NCI-H1105 (cell line): ENCODE measurements around the gene GPC1.
"Not testable (repeated sequence)": the region's sequence is repeated elsewhere in the genome, so short reads cannot be mapped to it uniquely, and the experiment has no call there.

Experiments used
- DNase-seq: peaks from one replicate; lab custom pipeline; 2025; lab: John Stamatoyannopoulos, UW

Gene GPC1, protein sequence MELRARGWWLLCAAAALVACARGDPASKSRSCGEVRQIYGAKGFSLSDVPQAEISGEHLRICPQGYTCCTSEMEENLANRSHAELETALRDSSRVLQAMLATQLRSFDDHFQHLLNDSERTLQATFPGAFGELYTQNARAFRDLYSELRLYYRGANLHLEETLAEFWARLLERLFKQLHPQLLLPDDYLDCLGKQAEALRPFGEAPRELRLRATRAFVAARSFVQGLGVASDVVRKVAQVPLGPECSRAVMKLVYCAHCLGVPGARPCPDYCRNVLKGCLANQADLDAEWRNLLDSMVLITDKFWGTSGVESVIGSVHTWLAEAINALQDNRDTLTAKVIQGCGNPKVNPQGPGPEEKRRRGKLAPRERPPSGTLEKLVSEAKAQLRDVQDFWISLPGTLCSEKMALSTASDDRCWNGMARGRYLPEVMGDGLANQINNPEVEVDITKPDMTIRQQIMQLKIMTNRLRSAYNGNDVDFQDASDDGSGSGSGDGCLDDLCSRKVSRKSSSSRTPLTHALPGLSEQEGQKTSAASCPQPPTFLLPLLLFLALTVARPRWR

DNA sequence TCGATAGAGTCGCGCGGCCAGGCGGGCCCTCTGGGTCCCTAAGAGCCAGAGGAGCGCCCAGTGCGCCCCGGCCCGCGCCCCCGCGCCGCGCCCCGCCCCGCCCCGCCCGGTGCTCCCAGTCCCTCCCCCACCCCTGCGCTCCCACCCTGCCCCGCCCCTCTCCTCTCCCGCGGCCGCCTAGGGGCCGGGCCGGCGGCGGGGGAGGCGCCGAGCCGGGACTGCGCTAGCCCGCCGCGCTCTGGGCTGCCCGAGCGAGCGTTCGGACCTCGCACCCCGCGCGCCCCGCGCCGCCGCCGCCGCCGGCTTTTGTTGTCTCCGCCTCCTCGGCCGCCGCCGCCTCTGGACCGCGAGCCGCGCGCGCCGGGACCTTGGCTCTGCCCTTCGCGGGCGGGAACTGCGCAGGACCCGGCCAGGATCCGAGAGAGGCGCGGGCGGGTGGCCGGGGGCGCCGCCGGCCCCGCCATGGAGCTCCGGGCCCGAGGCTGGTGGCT, at the start of gene GPC1:
TSS of gene GPC1 (plus strand) at position 207 of the 491 bp plus-strand sequence. CDS start at position 463, 256 bp downstream.
- DNase-seq: peak; percentile 58

DNA sequence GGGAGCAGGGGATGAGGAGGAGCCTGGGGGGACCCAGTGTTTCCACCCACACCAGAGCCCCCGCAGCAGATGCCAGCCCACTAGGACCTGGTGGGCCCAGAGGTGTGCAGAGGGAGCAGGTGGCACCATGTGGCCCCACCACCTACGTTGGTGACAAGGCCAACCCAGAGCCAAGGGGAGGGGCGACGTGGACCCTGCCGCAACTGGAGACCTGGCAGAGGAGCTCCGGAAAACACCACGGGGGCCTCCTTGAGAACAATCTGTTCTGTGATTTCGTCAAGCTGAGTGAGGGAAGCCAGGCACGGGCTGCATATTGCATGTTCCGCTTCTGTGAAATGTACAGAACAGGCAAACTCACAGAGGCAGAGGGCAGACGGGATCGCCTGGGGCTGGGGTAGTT, 49.1 kb upstream of the GPC1 start:
- no peak for DNase-seq

DNA sequence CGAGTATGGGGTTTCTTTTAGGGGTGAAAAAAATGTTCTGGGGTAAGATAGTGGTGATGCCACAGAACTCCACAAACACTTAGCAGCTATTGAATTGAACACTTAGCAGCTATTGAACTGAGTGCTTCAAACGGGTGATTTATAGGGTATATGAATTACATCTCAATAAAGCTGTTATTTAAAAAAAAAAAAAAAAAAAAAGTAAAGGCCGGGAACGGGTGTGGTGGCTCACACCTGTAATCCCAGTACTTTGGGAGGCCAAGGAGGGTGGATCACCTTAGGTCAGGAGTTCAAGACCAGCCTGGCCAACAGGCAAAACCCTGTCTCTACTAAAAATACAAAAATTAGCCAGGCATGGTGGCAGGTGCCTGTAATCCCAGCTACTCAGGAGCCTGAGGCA, 48.7 kb upstream of the GPC1 start:
- not testable (repeated sequence) for DNase-seq

DNA sequence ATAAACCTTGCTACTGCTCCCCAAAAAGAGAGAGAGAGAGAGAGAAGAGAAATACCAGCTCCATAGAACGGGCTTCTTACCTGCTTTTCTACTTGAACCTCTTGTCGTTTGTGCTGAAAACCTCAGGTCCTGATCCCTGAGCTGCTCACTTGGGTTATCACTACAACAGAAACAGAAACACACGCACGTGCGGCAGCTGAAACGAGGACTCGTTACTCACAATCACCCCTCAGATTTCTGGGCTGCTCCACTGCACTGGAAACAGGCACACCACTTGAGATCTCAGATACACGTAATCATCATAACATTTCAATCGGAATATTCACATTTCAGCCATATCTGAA, 48.2 kb upstream of the GPC1 start:
- no peak for DNase-seq

DNA sequence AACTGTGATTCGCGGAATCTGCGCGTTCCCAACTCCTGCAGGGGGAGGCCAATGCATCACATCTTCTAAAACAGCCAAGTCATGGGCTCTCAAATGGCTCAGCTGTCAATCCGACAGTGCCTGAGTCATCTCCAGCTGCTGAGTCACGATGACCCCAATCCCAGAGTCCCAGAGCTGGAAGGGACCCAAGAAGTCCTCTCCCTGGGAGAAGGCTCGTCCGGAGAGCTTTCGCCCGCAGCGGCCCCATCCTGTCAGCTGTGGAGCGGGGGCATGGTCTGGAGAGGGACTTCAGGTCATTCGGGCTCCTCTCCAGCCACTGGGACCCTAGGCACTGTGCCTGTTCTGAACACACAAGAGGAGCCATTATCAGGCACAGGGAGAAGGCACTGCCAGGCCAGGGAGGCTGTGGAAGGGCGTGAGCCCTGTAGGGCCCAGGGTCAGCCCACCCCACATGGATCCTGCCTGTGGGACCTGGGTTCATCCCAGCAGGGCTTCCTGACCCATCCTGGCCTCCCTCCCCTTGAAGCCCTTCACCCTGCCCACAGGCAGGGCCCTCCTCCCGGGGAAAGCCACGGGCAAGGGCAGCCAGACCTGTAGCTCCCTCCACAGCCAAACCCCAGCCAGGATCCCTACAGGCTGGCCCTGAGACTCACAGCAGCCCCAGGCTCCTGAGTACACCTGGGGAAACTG, 47.6 kb upstream of the GPC1 start:
- no peak for DNase-seq

DNA sequence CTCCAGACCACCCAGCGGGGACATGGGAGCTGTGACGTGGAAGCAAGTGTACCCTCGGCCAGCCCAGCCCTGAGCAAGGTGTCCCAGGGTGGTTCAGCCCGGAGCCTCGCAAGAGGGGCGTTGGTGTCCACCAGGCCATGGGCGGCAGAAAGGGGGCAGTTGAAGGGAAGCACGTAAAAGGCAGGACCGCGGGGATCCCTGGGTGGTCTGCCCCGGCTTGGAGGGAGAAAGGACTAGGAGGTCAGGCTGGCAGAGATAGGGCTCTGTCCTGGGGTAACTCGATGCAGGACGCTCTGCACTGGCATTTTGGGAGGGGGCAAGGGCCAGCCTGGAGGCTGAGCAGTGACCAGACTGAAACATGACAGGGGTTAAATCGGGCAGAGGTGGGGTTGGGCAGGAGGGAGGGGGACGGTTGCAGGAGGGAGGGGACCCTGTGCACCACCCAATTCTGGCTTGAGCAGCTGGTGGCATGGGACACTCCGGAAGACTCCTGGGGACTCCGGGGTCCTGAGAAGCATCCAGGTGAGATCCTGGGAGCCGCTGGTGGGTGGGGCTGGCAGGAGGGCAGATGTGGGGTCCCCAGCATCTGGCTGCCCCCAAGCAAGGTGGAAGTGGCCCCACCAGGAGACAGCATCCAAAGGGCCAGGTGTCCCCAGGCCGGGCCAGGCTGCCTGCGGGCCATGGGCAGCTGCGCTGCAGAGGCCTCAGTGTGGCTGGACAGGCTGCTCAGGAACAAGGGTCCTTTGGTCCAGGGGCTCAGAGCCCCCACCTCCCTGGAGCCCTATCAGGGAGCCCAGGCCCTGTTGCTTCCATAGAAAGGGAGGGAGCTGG, 46.8 kb upstream of the GPC1 start:
- no peak for DNase-seq

DNA sequence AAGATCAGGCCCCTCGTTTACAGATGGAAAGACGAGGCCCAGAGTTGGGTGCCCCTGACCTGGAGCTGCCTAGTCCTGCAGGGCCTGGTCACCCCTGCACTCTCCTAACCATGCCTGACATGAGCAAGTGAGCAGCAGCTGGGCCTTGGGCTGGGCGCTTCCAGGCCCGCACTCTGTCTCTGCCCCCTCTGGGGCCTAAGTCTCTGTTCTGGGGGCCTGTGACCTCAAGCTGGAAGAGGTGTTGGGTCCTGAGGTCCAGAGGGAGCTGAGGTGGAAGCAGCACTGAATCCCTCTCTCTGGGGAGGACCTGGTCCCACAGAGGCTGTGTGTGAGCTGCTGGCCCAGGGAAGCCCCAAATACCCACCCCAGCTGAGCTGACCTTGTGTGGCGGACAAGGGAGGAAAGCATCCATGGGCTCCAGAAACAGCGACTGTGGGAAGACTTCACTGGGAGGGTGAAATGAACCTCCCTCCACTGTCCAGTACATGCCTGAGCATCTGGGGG, 46.1 kb upstream of the GPC1 start:
- no peak for DNase-seq

DNA sequence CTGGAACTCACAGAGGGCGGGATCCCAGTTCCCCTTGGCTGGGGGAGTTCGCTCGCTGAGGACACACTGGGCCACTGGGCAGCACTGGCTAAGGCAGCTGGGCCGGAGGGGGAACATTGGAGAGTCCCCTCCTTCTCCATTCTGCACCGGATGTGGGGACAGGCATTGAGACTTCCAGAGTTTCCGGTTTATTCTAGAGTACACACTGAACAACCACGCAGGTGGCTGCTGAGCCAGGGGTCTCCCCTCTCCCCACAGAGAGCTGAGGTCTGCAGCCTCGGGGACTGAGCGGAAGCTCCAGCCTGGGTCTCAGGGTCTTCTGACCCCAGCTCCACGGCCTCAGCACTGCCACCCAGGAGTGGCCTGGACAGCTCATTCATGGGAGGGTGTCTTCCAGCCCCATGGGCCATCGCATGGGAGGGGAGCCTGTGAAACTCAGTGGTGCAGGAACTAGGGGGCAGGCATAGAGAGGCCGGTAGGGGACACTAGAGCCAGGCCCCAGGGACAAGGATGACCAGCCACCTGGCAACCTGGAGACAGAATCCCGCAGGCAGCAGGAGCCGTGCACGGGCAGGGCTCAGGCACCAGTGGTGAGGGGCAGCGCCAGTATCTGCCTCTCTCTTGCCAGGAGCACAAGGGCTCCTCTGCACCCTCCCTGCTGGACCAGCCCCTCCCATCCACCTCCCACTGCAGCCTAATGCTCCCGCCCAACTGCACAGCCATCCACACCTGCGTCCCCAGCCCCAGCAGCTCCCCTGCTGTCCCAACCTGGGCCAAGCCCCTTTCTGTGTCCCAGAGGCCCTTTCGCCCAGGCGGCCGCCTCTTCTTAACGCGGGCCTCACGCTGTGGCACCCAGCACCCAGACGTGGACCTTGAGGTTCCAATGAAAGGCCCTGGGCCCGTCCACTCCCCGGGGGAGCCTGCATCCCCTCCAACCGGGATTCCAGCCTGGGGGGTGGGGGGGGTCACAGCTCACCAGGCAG, 45.1 kb upstream of the GPC1 start:
- DNase-seq: no peak

DNA sequence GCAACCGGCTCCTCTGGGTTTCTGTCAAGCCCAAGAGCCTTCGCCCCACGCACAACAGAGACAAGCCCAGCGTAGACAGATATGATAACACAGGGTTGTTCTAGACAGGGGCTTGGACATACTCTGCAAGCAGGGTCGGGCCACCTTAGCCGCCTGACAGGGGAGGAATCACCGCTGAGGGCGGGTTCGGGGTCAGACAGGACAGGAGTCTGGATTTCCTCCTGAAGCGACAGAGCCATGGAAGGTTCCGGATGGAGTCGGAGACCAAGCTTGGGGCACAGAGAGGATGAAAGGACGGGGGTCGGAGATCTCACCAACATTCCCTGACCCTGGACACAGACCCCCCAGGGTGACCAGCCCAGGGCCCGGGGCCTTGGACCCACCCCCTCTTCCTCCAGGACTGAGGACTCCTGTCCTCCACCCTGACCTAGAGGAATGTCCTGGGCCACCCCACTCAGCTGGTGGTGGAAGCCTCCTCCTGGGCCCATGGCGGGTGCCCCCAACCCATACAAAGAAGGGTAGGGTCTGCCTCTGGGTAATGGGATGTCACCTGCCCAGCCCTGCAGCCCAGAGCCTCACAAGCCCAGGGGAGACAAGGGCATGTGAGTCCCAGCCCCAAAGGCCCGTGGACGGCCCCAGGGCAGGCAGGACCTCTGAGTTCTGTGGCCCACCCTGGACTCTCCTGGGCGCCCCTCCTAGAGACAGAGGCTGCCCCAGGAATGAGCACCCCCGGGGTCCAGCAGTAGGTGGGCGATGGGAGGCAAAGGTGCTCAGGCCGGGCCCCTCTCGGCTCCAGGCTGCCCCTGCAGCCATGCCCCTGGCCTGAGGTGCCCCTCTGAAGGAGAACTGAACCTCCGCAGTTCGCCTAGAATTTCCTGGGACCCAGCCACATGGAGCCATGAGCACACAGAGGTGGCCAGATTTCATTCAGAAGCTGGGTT, 44.1 kb upstream of the GPC1 start:
- DNase-seq: no peak

DNA sequence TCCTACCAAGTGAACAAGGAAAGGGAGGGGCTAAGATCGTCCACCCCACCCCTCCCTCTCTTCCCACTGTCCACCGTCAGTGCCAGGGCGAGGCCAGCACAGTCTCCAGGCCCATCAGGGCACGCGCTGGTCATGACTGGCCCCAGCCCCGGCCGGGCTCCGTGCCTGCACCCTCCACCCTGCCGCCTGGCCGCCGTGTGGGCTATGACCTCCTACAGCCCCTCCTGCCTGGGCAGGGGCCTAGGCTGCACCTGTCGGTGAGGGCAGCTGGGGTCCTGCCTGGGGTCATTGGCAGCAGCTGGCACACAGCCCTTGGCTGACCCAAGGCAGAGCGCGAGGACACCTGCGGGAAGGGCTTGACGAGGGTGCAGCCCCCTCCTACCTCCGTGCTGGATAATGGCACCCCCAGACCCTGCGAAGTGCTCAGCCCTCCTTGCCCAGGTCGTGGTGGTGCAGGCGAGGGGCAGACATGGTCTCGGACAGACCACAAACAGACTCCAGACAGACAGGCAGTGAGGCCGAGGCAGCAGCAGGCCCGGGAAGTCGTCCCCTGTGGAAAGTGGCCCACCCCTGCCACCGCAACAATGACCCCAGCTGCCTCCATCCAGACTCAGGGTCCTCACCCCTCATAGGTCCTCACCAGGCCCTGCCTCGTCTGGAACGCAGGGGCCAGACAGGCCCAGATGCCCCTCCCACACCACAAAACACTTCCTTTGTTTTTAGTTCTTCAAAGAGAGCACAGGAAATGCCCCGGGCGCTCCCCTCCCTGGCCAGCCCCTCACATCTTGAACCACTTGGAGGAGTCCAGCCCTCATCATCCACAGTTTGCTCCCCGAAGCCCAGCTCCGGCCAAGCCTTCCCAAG, 43.1 kb upstream of the GPC1 start:
- no peak for DNase-seq

DNA sequence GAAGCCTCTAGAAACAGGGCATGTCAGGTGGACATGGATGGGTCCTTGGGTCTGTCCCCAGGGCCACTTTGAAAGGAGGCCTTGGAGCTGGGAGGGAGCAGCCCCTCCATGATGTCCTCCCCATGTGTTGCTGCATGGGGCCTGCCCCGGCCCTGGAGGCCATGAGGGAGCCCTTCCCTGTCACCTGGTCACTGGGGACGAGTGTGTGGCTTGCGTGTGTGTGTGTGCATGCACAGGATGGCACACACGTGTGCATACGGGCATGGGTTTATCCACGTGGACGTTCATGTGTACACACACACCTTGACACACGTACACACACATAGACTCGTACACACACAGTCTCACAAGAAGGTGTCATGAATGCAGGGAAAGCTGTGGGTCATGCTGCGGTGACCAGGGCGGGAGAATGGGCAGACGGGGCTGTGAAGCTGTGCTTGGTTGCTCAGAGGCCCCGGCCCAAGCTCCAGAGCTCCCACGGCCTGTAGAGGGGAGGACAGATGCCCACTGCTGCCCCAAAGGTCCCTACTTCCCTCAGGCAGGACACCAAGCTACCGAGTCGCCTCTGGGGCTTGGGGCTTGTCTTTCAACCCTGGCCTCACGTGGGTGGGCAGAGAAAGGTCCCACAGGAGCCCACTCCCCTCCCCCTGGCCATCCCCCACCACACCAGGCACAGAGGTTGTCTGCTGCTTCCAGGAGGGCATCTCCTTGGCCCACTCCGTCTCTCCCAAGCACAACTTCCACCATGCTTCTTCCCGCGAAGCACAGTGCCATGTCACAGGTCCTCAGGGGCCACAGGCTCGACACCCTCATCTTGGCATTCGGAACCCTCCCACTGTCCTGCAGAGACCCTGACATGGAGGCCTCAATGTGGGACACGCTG, 42.3 kb upstream of the GPC1 start:
- DNase-seq: no peak

DNA sequence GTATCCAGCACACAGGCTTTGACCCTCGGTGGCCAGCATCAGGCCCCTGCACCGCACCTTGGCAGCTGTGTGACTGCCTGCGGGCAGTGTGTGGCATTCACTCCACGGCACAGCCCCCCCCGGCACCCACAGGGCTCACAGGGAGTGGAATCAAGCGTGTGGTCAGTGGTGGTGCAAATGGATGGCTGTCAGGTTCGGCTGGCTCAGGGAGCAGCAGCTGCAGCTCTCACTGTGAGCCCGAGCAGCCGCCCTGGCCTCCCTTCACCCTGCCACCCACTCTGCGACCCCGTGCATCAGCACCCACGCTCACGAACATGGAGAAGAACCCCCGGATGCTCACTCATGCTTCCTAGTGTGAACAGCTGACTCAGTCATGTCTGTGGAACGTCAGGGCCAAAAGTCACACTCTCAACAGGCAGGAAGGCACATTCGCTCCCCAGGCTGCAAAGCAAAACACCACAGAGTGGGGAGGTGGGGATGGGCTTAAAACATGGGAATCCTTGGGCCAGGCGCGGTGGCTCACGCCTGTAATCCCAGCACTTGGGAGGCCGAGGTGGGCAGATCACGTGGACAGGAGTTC, 41.5 kb upstream of the GPC1 start:
- DNase-seq: no peak

DNA sequence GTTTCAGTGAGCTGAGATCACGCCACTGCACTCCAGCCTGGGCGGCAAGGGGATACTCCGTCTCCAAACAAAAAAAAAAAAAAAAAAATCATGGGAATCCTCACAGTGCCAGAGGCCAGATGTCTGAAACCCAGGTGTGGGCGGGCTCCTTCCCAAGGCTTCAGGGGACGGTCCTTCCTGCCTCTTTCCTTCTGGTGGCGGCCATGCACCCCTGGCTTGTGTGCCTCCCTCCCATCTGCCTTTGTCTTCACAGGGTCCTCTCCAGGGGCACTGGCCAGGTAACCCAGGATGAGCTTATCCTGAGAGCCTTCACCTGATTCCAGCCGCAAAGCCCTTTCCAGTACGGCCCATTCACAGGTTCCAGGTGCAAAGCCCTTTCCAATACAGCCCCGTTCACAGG, 40.9 kb upstream of the GPC1 start:
- DNase-seq: no peak

DNA sequence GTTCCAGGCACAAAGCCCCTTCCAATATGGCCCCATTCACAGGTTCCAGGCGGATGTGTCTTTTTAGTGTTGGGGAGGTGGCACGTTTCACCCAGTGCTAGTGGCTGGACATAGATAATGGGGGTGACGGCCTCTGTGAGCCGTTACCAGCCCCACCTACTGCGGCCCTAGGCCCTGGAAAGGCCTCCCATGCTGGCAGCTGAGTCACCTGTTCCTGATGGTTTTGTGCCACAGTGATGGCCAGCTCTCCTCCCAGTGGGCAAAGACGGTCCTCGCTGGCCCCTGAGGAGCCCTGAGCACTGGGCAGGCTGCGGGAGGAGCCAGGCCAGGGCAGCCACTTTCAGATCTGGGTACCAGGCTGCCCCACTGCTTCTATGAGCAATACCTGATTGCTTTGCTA, 40.0 kb upstream of the GPC1 start:
- DNase-seq: no peak

DNA sequence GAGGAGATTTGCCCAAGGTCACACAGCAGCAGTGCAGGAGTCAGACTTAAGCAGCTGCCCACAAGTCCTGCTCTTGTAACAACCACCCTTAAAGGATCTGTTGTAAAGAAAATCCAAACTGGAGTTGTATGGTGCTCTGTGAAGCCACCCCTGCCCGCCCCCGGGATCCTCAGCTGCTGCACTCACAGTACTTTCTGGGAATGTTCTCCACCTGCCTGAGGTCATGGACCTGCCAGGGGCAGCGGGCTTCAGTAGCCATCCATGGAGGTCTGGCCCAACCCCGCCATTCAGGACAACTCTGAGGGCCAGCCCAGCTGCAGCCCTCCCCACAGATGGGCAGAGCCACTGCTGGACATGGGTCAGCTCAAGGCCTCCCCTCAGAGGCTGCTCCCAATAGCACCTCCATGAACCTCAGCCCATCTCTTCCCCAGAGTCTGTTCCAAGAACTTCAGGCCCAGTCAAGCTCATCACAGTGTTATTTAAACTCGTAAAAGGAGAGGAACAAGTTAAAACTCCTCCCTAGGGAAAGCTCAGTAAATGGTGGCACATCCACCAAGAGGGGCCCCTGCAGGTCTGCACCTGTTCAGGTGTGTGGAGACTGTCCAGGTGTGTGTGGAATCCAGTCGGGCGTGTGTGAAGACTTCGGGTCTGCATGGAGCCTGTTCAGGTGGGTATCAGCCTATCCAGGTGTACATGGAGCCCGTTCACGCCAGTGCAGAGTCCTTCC, 39.4 kb upstream of the GPC1 start:
- DNase-seq: no peak
